ENCODE results near the gene DOLPP1.

DNA sequence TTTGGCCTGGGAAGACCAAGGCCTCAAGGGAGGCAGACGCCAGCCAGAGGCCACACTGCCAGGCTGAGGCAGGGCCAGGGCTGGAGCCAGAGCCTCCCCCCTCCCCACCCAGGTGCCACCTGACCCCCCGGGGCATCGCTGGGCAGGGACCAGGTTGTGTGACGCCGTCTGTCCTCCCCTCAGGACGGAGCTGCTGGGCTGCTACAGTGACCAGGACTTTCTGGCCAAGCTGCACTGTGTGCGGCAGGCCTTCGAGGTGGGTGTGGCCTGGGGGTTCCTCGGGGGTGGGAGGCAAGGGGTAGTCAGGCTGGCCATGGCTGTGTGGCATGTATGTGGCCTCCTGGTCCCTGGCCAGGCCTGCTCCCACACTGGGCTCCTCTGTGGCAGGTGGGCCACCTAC is 17.9 kb upstream of the DOLPP1 start:
- TF ChIP-seq CTCF (IDR thresholded peaks at IDR 0.05 in 8 of 11, conservative IDR thresholded peaks at IDR 0.05 in 3 of 11) = no peak
- no peak for TF ChIP-seq POLR2A (IDR thresholded peaks at IDR 0.05)
